Breast epithelium (tissue), 3 donors: ENCODE data around the gene SNX13.

Experiments
- CTCF ChIP-seq, 3 donors: fragments of 450-650 bp; IDR thresholded peaks; one replicate each; pipeline ENCODE4 v1.5.1; 2016 to 2017; ENCODE audit warnings: antibody characterized with exemption in 3 of 3, mild to moderate bottlenecking in 3 of 3, moderate library complexity in 3 of 3
- POLR2A ChIP-seq: fragments of 450-650 bp; IDR thresholded peaks from one replicate; pipeline ENCODE4 v1.6.1; 2016; ENCODE audit warnings: antibody characterized with exemption, mild to moderate bottlenecking, moderate library complexity
- POLR2AphosphoS5 ChIP-seq, 3 donors: sonication (generic); formaldehyde crosslinking; IDR thresholded peaks; one replicate each; pipeline ENCODE4 v1.6.1; 2017; ENCODE audit warnings: antibody characterized with exemption in 3 of 3

GRCh38 chr7:17932770-17933169 lies 7.5 kb downstream of the SNX13 start:
- no peak for TF ChIP-seq POLR2AphosphoS5 (IDR thresholded peaks at IDR 0.05)
- no peak for TF ChIP-seq CTCF (IDR thresholded peaks at IDR 0.05)
- no peak for TF ChIP-seq POLR2A
